Measurements from ENCODE around the gene NOTCH1. TPM values are rescaled to one million over a fixed set of nuclear protein-coding genes. Genes with fewer than 3 reads are reported as not detected.

The NOTCH1 gene
- total RNA-seq, 2 donors from 2014 or later, result 23.4 to 24.2 TPM

DNA sequence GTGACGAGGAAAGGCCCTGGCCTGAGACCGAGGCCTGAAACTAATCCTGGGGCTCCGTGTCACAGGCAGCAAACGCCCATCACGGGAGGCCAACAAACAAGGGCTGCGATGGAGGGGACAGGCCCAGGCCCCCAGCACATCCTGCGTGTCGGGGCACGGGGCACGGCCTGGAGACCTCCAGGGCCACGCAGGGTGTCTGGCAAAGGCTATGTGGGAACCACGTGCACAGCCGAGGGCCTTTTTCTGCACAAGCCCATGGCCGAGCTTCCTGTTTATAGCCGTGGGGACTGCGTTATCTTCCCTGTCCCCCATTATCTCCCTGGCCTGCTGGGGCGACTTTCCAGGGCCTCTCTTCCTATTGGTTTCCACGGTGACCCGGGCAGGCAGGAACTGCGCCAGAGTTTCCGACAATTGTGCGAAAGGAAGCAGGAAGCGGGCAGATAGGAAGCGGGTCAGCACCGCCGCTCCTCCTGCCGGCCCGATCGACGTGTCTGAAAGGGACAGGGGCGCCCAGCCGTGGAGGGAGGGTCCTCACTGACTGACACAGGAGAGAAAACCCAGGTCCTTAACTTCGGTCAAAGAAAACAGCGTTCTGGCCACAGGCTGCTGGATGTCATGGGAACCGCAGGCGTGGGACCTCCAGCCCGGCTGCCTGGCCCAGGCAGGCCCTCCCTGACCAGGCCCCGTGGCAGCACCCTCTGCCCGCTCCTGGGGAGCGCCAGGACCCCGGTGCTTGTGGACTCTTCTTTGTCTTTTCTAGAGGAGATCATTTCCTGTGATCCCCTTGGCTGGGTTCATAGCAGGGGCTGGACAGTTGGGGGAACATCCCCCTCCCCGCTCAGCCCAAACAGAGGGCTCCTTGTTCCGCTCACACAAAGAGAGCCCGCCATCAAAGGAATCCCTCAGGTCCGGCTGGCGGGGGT, 33.9 kb downstream of the NOTCH1 start:
- no peaks in the 10 kb centered on the region for H3K9me3 Mint-ChIP-seq
- no peak overlapping the region for H3K27ac Mint-ChIP-seq
- peaks cover 5% of the 10 kb centered on the region for H3K36me3 Mint-ChIP-seq (ENCODE audit: low read depth)
- H3K36me3 ChIP-seq (ENCODE audit: control insufficient read depth, insufficient read depth, low read length), result peaks cover 4% of the 10 kb centered on the region
- no peaks in the 10 kb centered on the region for H3K9me3 ChIP-seq (ENCODE audit: control insufficient read depth, low read length)
- no peaks in the 10 kb centered on the region for H3K4me1 Mint-ChIP-seq
- H3K4me3 ChIP-seq (ENCODE audit: low read length), result no peak overlapping the region
- no peak overlapping the region for H3K9ac ChIP-seq (ENCODE audit: extremely low read depth, low read length, poor library complexity, severe bottlenecking)
- WGBS, 2 experiments (ENCODE audit: insufficient coverage in 1 of 2, insufficient read length in 1 of 2), result 95% methylated on average over 41 to 46 of the region's 46 CpGs
- no peaks in the 10 kb centered on the region for H3K4me1 ChIP-seq (ENCODE audit: control insufficient read depth, insufficient read depth, low read length)
- peak overlapping the region; percentile 92 for H3K27ac ChIP-seq (ENCODE audit: low read depth, low read length)
- no peak for DNase-seq
- no peaks in the 10 kb centered on the region for H3K27me3 Mint-ChIP-seq (ENCODE audit: insufficient read depth)
- no peak overlapping the region for H3K4me3 Mint-ChIP-seq
- no peaks in the 10 kb centered on the region for H3K27me3 ChIP-seq (ENCODE audit: control insufficient read depth, insufficient read depth, low read length, poor library complexity, severe bottlenecking)
- TF ChIP-seq, protein P1, sequence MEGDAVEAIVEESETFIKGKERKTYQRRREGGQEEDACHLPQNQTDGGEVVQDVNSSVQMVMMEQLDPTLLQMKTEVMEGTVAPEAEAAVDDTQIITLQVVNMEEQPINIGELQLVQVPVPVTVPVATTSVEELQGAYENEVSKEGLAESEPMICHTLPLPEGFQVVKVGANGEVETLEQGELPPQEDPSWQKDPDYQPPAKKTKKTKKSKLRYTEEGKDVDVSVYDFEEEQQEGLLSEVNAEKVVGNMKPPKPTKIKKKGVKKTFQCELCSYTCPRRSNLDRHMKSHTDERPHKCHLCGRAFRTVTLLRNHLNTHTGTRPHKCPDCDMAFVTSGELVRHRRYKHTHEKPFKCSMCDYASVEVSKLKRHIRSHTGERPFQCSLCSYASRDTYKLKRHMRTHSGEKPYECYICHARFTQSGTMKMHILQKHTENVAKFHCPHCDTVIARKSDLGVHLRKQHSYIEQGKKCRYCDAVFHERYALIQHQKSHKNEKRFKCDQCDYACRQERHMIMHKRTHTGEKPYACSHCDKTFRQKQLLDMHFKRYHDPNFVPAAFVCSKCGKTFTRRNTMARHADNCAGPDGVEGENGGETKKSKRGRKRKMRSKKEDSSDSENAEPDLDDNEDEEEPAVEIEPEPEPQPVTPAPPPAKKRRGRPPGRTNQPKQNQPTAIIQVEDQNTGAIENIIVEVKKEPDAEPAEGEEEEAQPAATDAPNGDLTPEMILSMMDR (conservative IDR thresholded peaks at IDR 0.05), result no peak

DNA sequence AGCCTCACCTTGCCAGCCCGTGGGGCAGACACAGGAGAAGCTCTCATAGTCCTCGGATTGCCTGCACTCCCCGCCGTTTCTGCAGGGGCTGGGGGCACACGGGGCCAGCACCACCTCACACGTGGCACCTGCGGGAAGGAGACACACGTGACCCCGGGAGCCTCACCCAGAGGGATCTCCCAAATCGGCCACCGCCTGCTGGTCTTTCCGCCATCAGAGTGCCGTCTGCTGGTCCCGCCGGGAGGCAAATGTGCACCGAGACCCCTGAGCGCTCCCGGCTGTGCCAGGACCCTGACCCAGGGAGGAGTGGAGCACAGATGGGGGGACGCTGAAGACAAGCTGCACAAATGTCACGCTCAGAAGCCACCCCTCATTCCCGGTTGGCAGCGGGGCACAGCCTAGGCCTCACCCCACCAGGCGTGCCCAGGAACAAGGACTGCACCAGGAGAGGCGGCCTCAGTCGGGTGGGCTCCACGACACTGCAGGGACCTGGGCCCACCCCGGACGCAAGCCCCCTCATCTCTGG, 34.6 kb downstream of the NOTCH1 start:
- Histone ChIP-seq H3K36me3 (ENCODE audit: control insufficient read depth, insufficient read depth, low read length) (peaks cover 4% of the 10 kb centered on the region), H3K9ac (ENCODE audit: extremely low read depth, low read length, poor library complexity, severe bottlenecking) (no peak overlapping the region), H3K27ac (ENCODE audit: low read depth, low read length) (no peak overlapping the region), H3K4me1 (ENCODE audit: control insufficient read depth, insufficient read depth, low read length) (no peaks in the 10 kb centered on the region), H3K27me3 (ENCODE audit: control insufficient read depth, insufficient read depth, low read length, poor library complexity, severe bottlenecking) (no peaks in the 10 kb centered on the region), H3K4me3 (ENCODE audit: low read length) (no peak overlapping the region), H3K9me3 (ENCODE audit: control insufficient read depth, low read length) (no peaks in the 10 kb centered on the region)
- WGBS, 2 experiments (ENCODE audit: insufficient coverage in 1 of 2, insufficient read length in 1 of 2), result 92 to 93% methylated on average over 23 to 28 of the region's 28 CpGs
- no peaks in the 10 kb centered on the region for H3K4me1 Mint-ChIP-seq
- H3K27ac Mint-ChIP-seq, result no peak overlapping the region
- TF ChIP-seq, protein P1 (conservative IDR thresholded peaks at IDR 0.05), result no peak
- H3K36me3 Mint-ChIP-seq (ENCODE audit: low read depth), result peaks cover 5% of the 10 kb centered on the region
- H3K4me3 Mint-ChIP-seq, result no peak overlapping the region
- DNase-seq, result no peak
- H3K27me3 Mint-ChIP-seq (ENCODE audit: insufficient read depth), result no peaks in the 10 kb centered on the region
- no peaks in the 10 kb centered on the region for H3K9me3 Mint-ChIP-seq

DNA sequence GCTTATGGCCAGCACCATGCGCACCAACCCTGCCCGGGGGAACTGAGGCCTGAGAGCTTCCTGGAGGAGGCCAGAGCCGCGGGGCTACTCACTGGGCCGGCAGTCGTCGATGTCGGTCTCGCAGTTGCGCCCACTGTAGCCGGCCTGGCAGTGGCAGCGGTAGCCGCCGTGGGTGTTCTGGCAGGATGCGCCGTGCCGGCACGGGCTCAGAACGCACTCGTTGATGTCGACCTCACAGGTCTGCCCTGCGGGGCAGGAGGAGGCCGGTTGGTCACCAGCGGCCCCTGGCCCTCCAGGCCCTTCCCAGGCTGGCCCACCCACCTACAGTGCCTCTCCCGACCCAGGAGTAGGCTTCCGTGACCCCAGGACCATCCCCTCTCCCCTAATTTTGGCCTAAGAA, 35.3 kb downstream of the NOTCH1 start:
- Mint-ChIP-seq H3K27ac (no peak overlapping the region), H3K9me3 (no peaks in the 10 kb centered on the region), H3K27me3 (ENCODE audit: insufficient read depth) (no peaks in the 10 kb centered on the region), H3K4me1 (no peaks in the 10 kb centered on the region), H3K36me3 (ENCODE audit: low read depth) (peaks cover 9% of the 10 kb centered on the region), H3K4me3 (no peak overlapping the region)
- no peak overlapping the region for H3K9ac ChIP-seq (ENCODE audit: extremely low read depth, low read length, poor library complexity, severe bottlenecking)
- TF ChIP-seq, protein P1 (conservative IDR thresholded peaks at IDR 0.05), result no peak
- H3K4me1 ChIP-seq (ENCODE audit: control insufficient read depth, insufficient read depth, low read length), result no peaks in the 10 kb centered on the region
- no peak overlapping the region for H3K27ac ChIP-seq (ENCODE audit: low read depth, low read length)
- no peaks in the 10 kb centered on the region for H3K9me3 ChIP-seq (ENCODE audit: control insufficient read depth, low read length)
- no peak overlapping the region for H3K4me3 ChIP-seq (ENCODE audit: low read length)
- no peaks in the 10 kb centered on the region for H3K27me3 ChIP-seq (ENCODE audit: control insufficient read depth, insufficient read depth, low read length, poor library complexity, severe bottlenecking)
- DNase-seq, result no peak
- peaks cover 4% of the 10 kb centered on the region for H3K36me3 ChIP-seq (ENCODE audit: control insufficient read depth, insufficient read depth, low read length)
- WGBS, 2 experiments (ENCODE audit: insufficient coverage in 1 of 2, insufficient read length in 1 of 2), result 93 to 94% methylated on average over 15 to 26 of the region's 26 CpGs

Measured in endodermal cell (in vitro differentiated cells).